GM12878 (cell line): ENCODE results near the gene CCR7. TPM values are rescaled to one million over a fixed set of nuclear protein-coding genes. Genes with fewer than 3 reads are reported as not detected.

Source experiments
- ASH2L ChIP-seq: fragments of 300-600, 200-600 bp; sonication (generic); IDR thresholded peaks from 2 replicates; pipeline ENCODE4 v1.6.1; 2017; ENCODE audit warnings: low read depth, mild to moderate bottlenecking, borderline replicate concordance
- ATF3 ChIP-seq: IDR thresholded peaks from 2 replicates; pipeline ENCODE4 v1.6.1; 2011; ENCODE audit warnings: low read depth, mild to moderate bottlenecking, low read length, moderate library complexity, borderline replicate concordance; ENCODE audit errors: extremely low read depth
- CBX5 ChIP-seq: sonication (generic); IDR thresholded peaks from 2 replicates; pipeline ENCODE4 v1.6.1; 2016; ENCODE audit warnings: low read depth, moderate library complexity, mild to moderate bottlenecking, inconsistent platforms
- CHD4 ChIP-seq: fragments of 200-600 bp; sonication (generic); IDR thresholded peaks from 2 replicates; pipeline ENCODE4 v1.6.1; 2016; ENCODE audit warnings: mild to moderate bottlenecking
- CREB1 ChIP-seq: IDR thresholded peaks from 2 replicates; pipeline ENCODE4 v1.6.1; 2012; ENCODE audit warnings: low read depth, mild to moderate bottlenecking, inconsistent platforms
- DPF2 ChIP-seq: fragments of 450-650 bp; IDR thresholded peaks from 2 replicates; pipeline ENCODE4 v1.6.1; 2017; ENCODE audit warnings: mild to moderate bottlenecking
- EGR1 ChIP-seq, 2 experiments: IDR thresholded peaks; 1 replicate in 1 of 2; 2 replicates in 1 of 2; pipeline ENCODE4 v1.6.1; 2011 to 2012; ENCODE audit warnings: low read depth in 2 of 2, low read length in 2 of 2, borderline replicate concordance in 1 of 2, mild to moderate bottlenecking in 1 of 2, moderate library complexity in 1 of 2
- EZH2 ChIP-seq: IDR thresholded peaks from 2 replicates; pipeline ENCODE4 v1.6.1; 2012; ENCODE audit warnings: low read depth, mild to moderate bottlenecking, control low read depth, inconsistent platforms, low read length, borderline replicate concordance; ENCODE audit not compliant: control insufficient read depth
- FOS ChIP-seq: IDR thresholded peaks from 3 replicates; pipeline ENCODE4 v1.6.1; 2011; ENCODE audit warnings: borderline replicate concordance; ENCODE audit not compliant: insufficient read length; ENCODE audit errors: extremely low read depth
- GABPA ChIP-seq: IDR thresholded peaks from 2 replicates; pipeline ENCODE4 v1.6.1; 2014; ENCODE audit warnings: antibody characterized with exemption, low read depth, mild to moderate bottlenecking, inconsistent platforms
- GATAD2B ChIP-seq: fragments of 450-650 bp; conservative IDR thresholded peaks from 2 replicates; pipeline ENCODE4 v1.6.1; 2017; ENCODE audit warnings: low read depth, mild to moderate bottlenecking, moderate library complexity
- HDGF ChIP-seq: fragments of 450-650 bp; IDR thresholded peaks from 2 replicates; pipeline ENCODE4 v1.6.1; 2016; ENCODE audit warnings: antibody characterized with exemption
- KDM1A ChIP-seq: fragments of 200-600 bp; sonication (generic); IDR thresholded peaks from 2 replicates; pipeline ENCODE4 v1.6.1; 2016; ENCODE audit warnings: borderline replicate concordance
- NR2C1 ChIP-seq: fragments of 450-650 bp; IDR thresholded peaks from 2 replicates; pipeline ENCODE4 v1.6.1; 2017; ENCODE audit warnings: antibody characterized with exemption, mild to moderate bottlenecking, moderate library complexity
- NR2C2 ChIP-seq: IDR thresholded peaks from 2 replicates; pipeline ENCODE4 v1.6.1; 2011; ENCODE audit warnings: borderline replicate concordance, low read depth; ENCODE audit not compliant: control insufficient read depth, insufficient read length
- RB1 ChIP-seq: fragments of 450-650 bp; formaldehyde crosslinking; IDR thresholded peaks from 2 replicates; pipeline ENCODE4 v1.6.1; 2017; ENCODE audit warnings: mild to moderate bottlenecking, borderline replicate concordance
- RELA ChIP-seq: fragments of 450-650 bp; IDR thresholded peaks from 2 replicates; pipeline ENCODE4 v1.8.0; 2014; ENCODE audit warnings: borderline replicate concordance; ENCODE audit not compliant: partially characterized antibody
- SMARCA5 ChIP-seq: fragments of 450-650 bp; IDR thresholded peaks from 2 replicates; pipeline ENCODE4 v1.6.1; 2017; ENCODE audit warnings: mild to moderate bottlenecking
- USF2 ChIP-seq: IDR thresholded peaks from 2 replicates; pipeline ENCODE4 v1.6.1; 2011; ENCODE audit warnings: low read depth, low read length, improper control_type of control experiment, borderline replicate concordance
- ZBTB33 ChIP-seq: fragments of 450-650 bp; IDR thresholded peaks from 2 replicates; pipeline ENCODE4 v1.6.1; 2017; ENCODE audit warnings: mild to moderate bottlenecking
- ZBTB40 ChIP-seq: fragments of 450-650 bp; IDR thresholded peaks from 2 replicates; pipeline ENCODE4 v1.6.1; 2016; ENCODE audit warnings: mild to moderate bottlenecking, moderate library complexity, borderline replicate concordance
- ZNF217 ChIP-seq: fragments of 450-650 bp; IDR thresholded peaks from 2 replicates; pipeline ENCODE4 v1.6.1; 2017; ENCODE audit warnings: antibody characterized with exemption, mild to moderate bottlenecking
- ZNF622 ChIP-seq: fragments of 450-650 bp; IDR thresholded peaks from 2 replicates; pipeline ENCODE4 v1.6.1; 2017; ENCODE audit warnings: mild to moderate bottlenecking, inconsistent platforms
- polyA plus RNA-seq, 11 experiments: library from polyadenylated mRNA; depleted of rRNA in 4 of 11; unstranded in 6 of 11; stranded (reverse) in 5 of 11; fragments of >200 nt; fragmentation: Nextera tagmentation in 4 of 11; fragmentation: Illumina TruSeq in 1 of 11; extraction: Ambion mirVana in 4 of 11; extraction: Trizol in 1 of 11; gene quantifications; 1 replicate in 1 of 11; 2 replicates in 10 of 11; pipeline versions ENCODE4 v1.2.1 to v1.2.3, GENCODE V29; 2011 to 2016; ENCODE audit warnings: inconsistent platforms in 2 of 11, missing spikeins in 2 of 11, low read depth in 1 of 11
- total RNA-seq, 4 experiments: library from RNA; depleted of rRNA in 3 of 4; stranded (reverse); fragments of >200 nt in 3 of 4; fragmentation: Illumina TruSeq in 1 of 4; extraction: Trizol in 1 of 4; gene quantifications; 2 replicates each; pipeline versions ENCODE4 v1.2.1 to v1.2.3, GENCODE V29; 2013 to 2021

Gene CCR7
- total and polyA plus RNA-seq, 10 of the 15 experiments (the other 5 are each of a cell fraction or from before 2014, with no cell fraction given) = 131 to 1,171 (median 260) TPM

- TF ChIP-seq ZBTB33 (0 out of 2 replicates have a peak, but pooled peaks have one; percentile 4), EGR1 (IDR thresholded peaks at IDR 0.05; ENCODE audit: borderline replicate concordance in 1 of 2, low read depth in 2 of 2, low read length in 2 of 2) (no peak), CBX5 (peak; percentile 17; the same call in 1 of the 2 replicates), RELA (peak; percentile 92), ATF3 (no peak), KDM1A (no peak), NR2C2 (no peak), ZBTB40 (no peak), RB1 (peak; percentile 97), ZNF622 (no peak), CREB1 (0 out of 2 replicates have a peak, but pooled peaks have one; percentile 49), FOS (no peak), CHD4 (no peak), DPF2 (peak; percentile 64; the same call in 1 of the 2 replicates), EZH2 (no peak), ZNF217 (peak; percentile 36; the same call in 1 of the 2 replicates), USF2 (no peak), ASH2L (no peak), GABPA (no peak), HDGF (peak; percentile 62), NR2C1 (no peak), SMARCA5 (peak; percentile 72; the same call in 1 of the 2 replicates), GATAD2B (peak; percentile 100)
Observed at GRCh38 chr17:40602445-40603443, 37.5 kb upstream of the CCR7 start (continued).
